GF-D8 (cell line): ENCODE data around the gene MYO7A.

Experiments
- DNase-seq: peaks from one replicate; lab custom pipeline; 2025; lab: John Stamatoyannopoulos, UW

Gene MYO7A

GRCh38 chr11:77112641-77113381, 15.2 kb upstream of the MYO7A start:
- no peak for DNase-seq

GRCh38 chr11:77113382-77114088, 14.5 kb upstream of the MYO7A start:
- DNase-seq: no peak

GRCh38 chr11:77114089-77114463, 14.0 kb upstream of the MYO7A start:
- no peak for DNase-seq

- DNase-seq: no peak
Observed at GRCh38 chr11:77115181-77115611, 12.8 kb upstream of the MYO7A start.

GRCh38 chr11:77115956-77116355, 12.1 kb upstream of the MYO7A start:
- DNase-seq: no peak

- DNase-seq: no peak
Observed at GRCh38 chr11:77117492-77117891, 10.6 kb upstream of the MYO7A start.

GRCh38 chr11:77118086-77118485, 10.0 kb upstream of the MYO7A start:
- DNase-seq: no peak

- no peak for DNase-seq
Observed at GRCh38 chr11:77118971-77119370, 9.1 kb upstream of the MYO7A start.

- no peak for DNase-seq
Observed at GRCh38 chr11:77119531-77119936, 8.5 kb upstream of the MYO7A start.

- DNase-seq: no peak
Observed at GRCh38 chr11:77120571-77120970, 7.5 kb upstream of the MYO7A start.

GRCh38 chr11:77121096-77121640, 6.9 kb upstream of the MYO7A start:
- no peak for DNase-seq

- no peak for DNase-seq
Observed at GRCh38 chr11:77121876-77122575, 6.0 kb upstream of the MYO7A start.

- no peak for DNase-seq
Observed at GRCh38 chr11:77122576-77123212, 5.4 kb upstream of the MYO7A start.

- no peak for DNase-seq
Observed at GRCh38 chr11:77123591-77123990, 4.5 kb upstream of the MYO7A start.

- DNase-seq: no peak
Observed at GRCh38 chr11:77124041-77124440, 4.0 kb upstream of the MYO7A start.

- no peak for DNase-seq
Observed at GRCh38 chr11:77124488-77124887, 3.6 kb upstream of the MYO7A start.

GRCh38 chr11:77125191-77125590, 2.9 kb upstream of the MYO7A start:
- DNase-seq: no peak

- DNase-seq: no peak
Observed at GRCh38 chr11:77125695-77126094, 2.4 kb upstream of the MYO7A start.

- no peak for DNase-seq
Observed at GRCh38 chr11:77126156-77126775, 1.8 kb upstream of the MYO7A start.

GRCh38 chr11:77126861-77127234, 1.2 kb upstream of the MYO7A start:
- no peak for DNase-seq

GRCh38 chr11:77127235-77127911, 673 bp upstream of the MYO7A start:
- DNase-seq: no peak
